CD14-positive monocyte (primary cell): Measurements from ENCODE around the gene ZRANB1. TPM values are rescaled to one million over a fixed set of nuclear protein-coding genes. Genes with fewer than 3 reads are reported as not detected.

ENCODE experiments used
- DNase-seq, 3 donors: peaks; one replicate each; pipeline ENCODE4 v3.0.0-alpha.2; 2011 to 2022
- H2AFZ ChIP-seq: 2 replicates; pipeline ENCODE4 v1.6.0; 2012; ENCODE audit warnings: mild to moderate bottlenecking, low read depth, low read length, inconsistent platforms; ENCODE audit not compliant: insufficient read depth, poor library complexity, severe bottlenecking
- H3K27ac ChIP-seq, 2 donors: 1 replicate in 1 of 2; 2 replicates in 1 of 2; pipeline ENCODE4 v1.5.1; 2012 to 2013; ENCODE audit warnings: low read length in 2 of 2, control low read depth in 1 of 2, inconsistent platforms in 1 of 2, low read depth in 1 of 2, mild to moderate bottlenecking in 1 of 2
- H3K27me3 ChIP-seq, 2 donors: one replicate each; pipeline versions ENCODE4 v1.6.0 to v1.6.1; 2011 to 2013; ENCODE audit warnings: low read length in 2 of 2; ENCODE audit not compliant: control insufficient read depth in 2 of 2, insufficient read depth in 2 of 2
- H3K36me3 ChIP-seq, 2 donors: replicated peaks in 1 of 2; 1 replicate in 1 of 2; 2 replicates in 1 of 2; pipeline versions ENCODE4 v1.5.1 to v1.6.1; 2012 to 2013; ENCODE audit warnings: low read length in 2 of 2, control low read depth in 1 of 2, inconsistent platforms in 1 of 2, mild to moderate bottlenecking in 1 of 2; ENCODE audit not compliant: insufficient read depth in 2 of 2, control insufficient read depth in 1 of 2
- H3K4me1 ChIP-seq, 2 donors: 1 replicate in 1 of 2; 2 replicates in 1 of 2; pipeline versions ENCODE4 v1.5.1 to v1.6.1; 2012 to 2013; ENCODE audit warnings: low read length in 2 of 2, control low read depth in 1 of 2, inconsistent platforms in 1 of 2, mild to moderate bottlenecking in 1 of 2, moderate library complexity in 1 of 2; ENCODE audit not compliant: insufficient read depth in 2 of 2, control insufficient read depth in 1 of 2
- H3K4me2 ChIP-seq: replicated peaks from 2 replicates; pipeline ENCODE3; 2012; ENCODE audit warnings: low read length, moderate library complexity, mild to moderate bottlenecking; ENCODE audit not compliant: poor library complexity, severe bottlenecking; ENCODE audit errors: extremely low read depth
- H3K4me3 ChIP-seq, 3 experiments: fragments of 200-600 bp in 1 of 3; sonication (generic) in 1 of 3; replicated peaks in 1 of 3; 1 replicate in 2 of 3; 2 replicates in 1 of 3; pipeline ENCODE4 v1.5.1; 2011 to 2013; ENCODE audit warnings: low read length in 3 of 3, mild to moderate bottlenecking in 3 of 3, control low read depth in 2 of 3, low read depth in 2 of 3, inconsistent platforms in 1 of 3, moderate library complexity in 1 of 3
- H3K79me2 ChIP-seq: 2 replicates; pipeline ENCODE4 v1.6.0; 2012; ENCODE audit warnings: mild to moderate bottlenecking, control low read depth, inconsistent platforms, low read length, moderate library complexity; ENCODE audit not compliant: insufficient read depth
- H3K9ac ChIP-seq: 2 replicates; pipeline ENCODE4 v1.6.0; 2017; ENCODE audit warnings: low read length, mild to moderate bottlenecking; ENCODE audit not compliant: insufficient read depth, poor library complexity, severe bottlenecking
- H3K9me3 ChIP-seq, 2 donors: replicated peaks in 1 of 2; 1 replicate in 1 of 2; 2 replicates in 1 of 2; pipeline versions ENCODE4 v1.5.1 to v1.6.1; 2012 to 2013; ENCODE audit warnings: low read length in 2 of 2, control low read depth in 1 of 2; ENCODE audit not compliant: control insufficient read depth in 1 of 2, insufficient read depth in 1 of 2
- H4K20me1 ChIP-seq: 2 replicates; pipeline ENCODE4 v1.6.0; 2012; ENCODE audit warnings: mild to moderate bottlenecking, low read length, control low read depth, moderate library complexity; ENCODE audit not compliant: insufficient read depth
- H3K27ac Mint-ChIP-seq, 7 donors: one replicate each; pipeline ENCODE4 v1.8.0; 2020; ENCODE audit warnings: mild to moderate bottlenecking in 7 of 7, mixed read lengths in 7 of 7, moderate library complexity in 6 of 7, inconsistent platforms in 2 of 7
- H3K27me3 Mint-ChIP-seq, 3 donors: one replicate each; pipeline ENCODE4 v1.8.0; 2021 to 2022; ENCODE audit warnings: low read depth in 3 of 3, mild to moderate bottlenecking in 3 of 3, mixed read lengths in 3 of 3, moderate library complexity in 3 of 3, inconsistent platforms in 1 of 3
- H3K36me3 Mint-ChIP-seq, 2 donors: one replicate each; pipeline ENCODE4 v1.8.0; 2020; ENCODE audit warnings: mixed read lengths in 2 of 2, inconsistent platforms in 1 of 2, mild to moderate bottlenecking in 1 of 2
- H3K4me1 Mint-ChIP-seq: one replicate; pipeline ENCODE4 v1.8.0; 2020; ENCODE audit warnings: mild to moderate bottlenecking, mixed read lengths
- H3K4me3 Mint-ChIP-seq, 2 donors: one replicate each; pipeline ENCODE4 v1.8.0; 2020; ENCODE audit warnings: mild to moderate bottlenecking in 2 of 2, mixed read lengths in 2 of 2, moderate library complexity in 1 of 2
- H3K9me3 Mint-ChIP-seq, 7 donors: one replicate each; pipeline ENCODE4 v1.8.0; 2020 to 2022; ENCODE audit warnings: mixed read lengths in 7 of 7, mild to moderate bottlenecking in 6 of 7, moderate library complexity in 6 of 7, inconsistent platforms in 2 of 7
- WGBS: methylation state at CpG from one replicate; pipeline ENCODE4 v1.1.5; 2013; ENCODE audit warnings: missing lambda C conversion rate; ENCODE audit not compliant: insufficient coverage; 5-methylcytosine and 5-hydroxymethylcytosine counted together
- intact Hi-C, 2 donors: fragments of 100-400 bp; cut with micrococcal nuclease; formaldehyde crosslinking; loops; one replicate each; pipeline versions ENCODE4 v1.15.0 to v1.15.1; 2023
- polyA plus RNA-seq, 3 donors: library from polyadenylated mRNA; depleted of rRNA in 1 of 3; unstranded in 2 of 3; stranded (reverse) in 1 of 3; fragments of 300-500 nt in 2 of 3; fragments of >200 nt in 1 of 3; fragmentation: Illumina TruSeq in 2 of 3; gene quantifications; 1 replicate in 2 of 3; 2 replicates in 1 of 3; pipeline ENCODE4 v1.2.3, GENCODE V29; 2012 to 2021
- TF ChIP-seq, protein P1 (sequence below): fragments of 200-600 bp; IDR thresholded peaks from one replicate; pipeline ENCODE4 v1.8.0; 2022; ENCODE audit warnings: antibody characterized with exemption, mild to moderate bottlenecking

ZRANB1 gene
- polyA plus RNA-seq, 3 donors = 2.7 to 5.6 (median 3.1) TPM

DNA sequence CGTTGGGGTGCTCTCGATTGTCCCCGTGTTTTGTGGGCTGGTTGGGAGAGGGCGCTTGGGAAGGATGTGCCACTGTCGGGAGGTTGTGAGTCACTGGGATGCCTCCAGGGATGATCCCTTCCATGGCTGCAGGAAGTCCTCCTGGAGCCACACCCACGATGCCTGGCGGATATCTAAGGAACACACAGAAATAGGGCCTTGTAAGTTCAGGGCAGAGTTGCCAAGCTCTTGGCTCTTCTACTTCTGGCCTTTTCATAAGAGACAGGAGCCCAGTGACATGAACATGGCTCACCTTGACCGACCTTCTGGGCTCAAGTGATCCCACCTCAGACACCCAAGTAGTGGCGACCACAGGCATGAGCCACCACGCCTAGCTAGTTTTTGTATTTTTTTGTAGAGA is 47.6 kb downstream of the ZRANB1 start:
- DNase-seq = no peak
- H3K9me3 Mint-ChIP-seq = no peaks in the 10 kb centered on the region
- H3K27ac ChIP-seq = no peak overlapping the region
- peak overlapping the region in 3 of 7 donors; percentile 28 to 72 (median 71) for H3K27ac Mint-ChIP-seq
- H3K4me3 ChIP-seq = no peak overlapping the region
- no peak overlapping the region for H3K9ac ChIP-seq
- H3K4me3 Mint-ChIP-seq = no peak overlapping the region
- no peaks in the 10 kb centered on the region for H3K4me1 Mint-ChIP-seq
- H3K36me3 ChIP-seq = peaks cover 87 to 100% of the 10 kb centered on the region in 2 donors
- no peak overlapping the region for H3K4me2 ChIP-seq
- H3K27me3 Mint-ChIP-seq = no peaks in the 10 kb centered on the region
- no peaks in the 10 kb centered on the region for H3K4me1 ChIP-seq
- H3K36me3 Mint-ChIP-seq = peaks cover 85 to 94% of the 10 kb centered on the region in 2 donors
- H4K20me1 ChIP-seq = peaks cover 73% of the 10 kb centered on the region
- H3K27me3 ChIP-seq = no peaks in the 10 kb centered on the region
- intact Hi-C loops = no loop called here
- WGBS = 93% methylated on average over 6 of the region's 10 CpGs
- no peak overlapping the region for H2AFZ ChIP-seq
- H3K9me3 ChIP-seq = no peaks in the 10 kb centered on the region
- no peaks in the 10 kb centered on the region for H3K79me2 ChIP-seq
- TF ChIP-seq, protein P1, sequence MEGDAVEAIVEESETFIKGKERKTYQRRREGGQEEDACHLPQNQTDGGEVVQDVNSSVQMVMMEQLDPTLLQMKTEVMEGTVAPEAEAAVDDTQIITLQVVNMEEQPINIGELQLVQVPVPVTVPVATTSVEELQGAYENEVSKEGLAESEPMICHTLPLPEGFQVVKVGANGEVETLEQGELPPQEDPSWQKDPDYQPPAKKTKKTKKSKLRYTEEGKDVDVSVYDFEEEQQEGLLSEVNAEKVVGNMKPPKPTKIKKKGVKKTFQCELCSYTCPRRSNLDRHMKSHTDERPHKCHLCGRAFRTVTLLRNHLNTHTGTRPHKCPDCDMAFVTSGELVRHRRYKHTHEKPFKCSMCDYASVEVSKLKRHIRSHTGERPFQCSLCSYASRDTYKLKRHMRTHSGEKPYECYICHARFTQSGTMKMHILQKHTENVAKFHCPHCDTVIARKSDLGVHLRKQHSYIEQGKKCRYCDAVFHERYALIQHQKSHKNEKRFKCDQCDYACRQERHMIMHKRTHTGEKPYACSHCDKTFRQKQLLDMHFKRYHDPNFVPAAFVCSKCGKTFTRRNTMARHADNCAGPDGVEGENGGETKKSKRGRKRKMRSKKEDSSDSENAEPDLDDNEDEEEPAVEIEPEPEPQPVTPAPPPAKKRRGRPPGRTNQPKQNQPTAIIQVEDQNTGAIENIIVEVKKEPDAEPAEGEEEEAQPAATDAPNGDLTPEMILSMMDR = no peak

DNA sequence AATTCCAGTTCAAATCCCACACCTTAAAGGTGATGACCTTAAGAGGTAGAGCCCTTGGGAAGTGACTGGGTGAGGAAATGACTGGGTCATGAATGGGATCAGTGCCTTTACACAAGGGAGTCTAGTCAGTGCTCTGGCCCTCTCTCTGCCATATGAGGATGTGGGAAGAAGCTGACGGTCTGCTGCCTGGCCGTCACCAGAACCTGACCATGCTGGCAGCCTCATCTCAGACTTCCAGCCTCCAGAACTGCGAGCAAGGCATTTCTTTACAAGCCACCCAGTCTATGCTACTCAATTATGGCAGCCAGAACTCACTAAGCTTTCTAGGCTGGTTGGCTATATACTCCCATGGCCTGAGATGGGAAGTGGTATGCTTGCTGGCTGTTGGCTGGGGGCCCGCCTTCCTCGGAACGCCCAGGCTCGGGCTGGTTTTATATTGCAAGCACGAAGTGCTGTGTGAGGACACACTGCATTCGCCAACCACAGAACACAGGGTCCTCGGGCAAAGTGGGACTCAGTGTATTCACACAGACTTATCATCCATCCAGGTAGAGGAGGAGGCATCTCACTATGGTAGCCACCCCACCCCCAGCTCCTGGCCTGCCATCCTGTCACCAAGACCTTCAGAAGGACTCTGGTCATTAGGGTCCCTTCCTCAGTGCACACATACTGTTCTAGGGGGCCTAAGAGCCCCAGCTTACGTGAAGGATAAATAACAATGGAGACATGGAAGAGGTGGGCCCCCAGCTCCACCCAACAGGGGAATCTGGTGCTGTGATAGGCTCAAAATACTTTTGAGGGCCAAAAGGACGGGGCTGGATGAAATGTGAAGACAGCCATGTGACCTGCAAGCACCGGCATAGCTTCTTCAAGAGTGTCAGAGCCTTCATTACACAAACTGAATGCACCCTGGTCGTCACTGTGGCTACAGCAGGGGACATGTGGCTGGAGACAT is 49.0 kb downstream of the ZRANB1 start:
- DNase-seq = no peak
- Histone ChIP-seq H3K9ac (no peak overlapping the region), H3K4me2 (no peak overlapping the region), H2AFZ (no peak overlapping the region), H3K27ac (no peak overlapping the region), H3K79me2 (no peaks in the 10 kb centered on the region), H3K4me1 (no peaks in the 10 kb centered on the region), H3K4me3 (no peak overlapping the region), H3K27me3 (no peaks in the 10 kb centered on the region), H3K36me3 (peaks cover 87 to 100% of the 10 kb centered on the region in 2 donors), H4K20me1 (peaks cover 72% of the 10 kb centered on the region), H3K9me3 (no peaks in the 10 kb centered on the region)
- TF ChIP-seq, protein P1 = no peak
- 74% methylated on average over 8 of the region's 14 CpGs for WGBS
- H3K27me3 Mint-ChIP-seq = no peaks in the 10 kb centered on the region
- no peak overlapping the region for H3K4me3 Mint-ChIP-seq
- H3K27ac Mint-ChIP-seq = peak overlapping the region in 4 of 7 donors; percentile 9 to 55 (median 30)
- peaks cover 87 to 96% of the 10 kb centered on the region in 2 donors for H3K36me3 Mint-ChIP-seq
- H3K4me1 Mint-ChIP-seq = no peaks in the 10 kb centered on the region
- intact Hi-C loops = no loop called here
- H3K9me3 Mint-ChIP-seq = no peaks in the 10 kb centered on the region
